NCI-H226 (cell line): ENCODE data around the gene RASL11B.
A peak's percentile ranks its signal among the peaks of the same experiment; 100 is the strongest.

ENCODE experiments used
- DNase-seq: peaks from one replicate; pipeline ENCODE4 v3.0.0-alpha.2; 2015

The RASL11B gene

DNA sequence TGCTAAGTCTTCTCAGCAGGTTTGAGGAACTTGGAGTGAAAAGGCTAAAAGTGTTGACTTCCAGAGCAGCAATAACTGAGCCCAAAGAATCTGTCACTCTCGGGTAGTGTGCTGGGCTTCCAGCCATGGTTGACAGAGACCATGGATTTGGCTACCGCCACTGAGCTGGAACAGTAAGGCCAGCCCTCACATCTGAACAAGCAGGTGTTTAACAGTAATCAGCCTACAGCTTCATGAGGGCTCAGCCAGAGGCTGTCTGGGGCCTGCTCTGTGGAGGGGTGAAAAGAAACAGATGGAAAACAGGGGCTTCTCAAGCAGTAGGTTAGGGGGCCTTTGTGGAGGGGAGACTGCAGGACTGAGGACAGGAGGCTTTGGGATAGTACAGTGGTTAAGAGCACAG is 14.9 kb downstream of the RASL11B start:
- DNase-seq = no peak

DNA sequence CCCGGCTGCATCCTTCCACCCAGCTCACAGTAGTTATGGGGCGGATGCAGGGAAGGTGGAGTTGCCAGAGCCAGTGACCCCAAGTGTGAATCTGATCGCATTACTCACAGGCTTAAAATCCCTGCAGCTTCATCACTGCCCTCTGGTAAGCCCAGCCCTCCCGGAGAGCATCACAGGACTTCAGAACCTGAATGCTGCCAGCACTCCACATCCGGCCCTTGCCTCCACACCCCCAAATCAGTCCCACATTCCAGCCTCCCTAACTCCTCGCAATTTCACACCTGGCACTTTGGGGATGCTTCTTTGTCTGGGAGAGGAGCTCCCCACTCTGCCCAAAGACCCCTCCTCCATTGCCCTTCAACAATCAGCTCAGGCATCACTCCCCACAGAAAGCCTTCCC is 15.6 kb downstream of the RASL11B start:
- DNase-seq = no peak

- no peak for DNase-seq
Measured at GRCh38 chr4:52879471-52879870, 17.4 kb downstream of the RASL11B start.

DNA sequence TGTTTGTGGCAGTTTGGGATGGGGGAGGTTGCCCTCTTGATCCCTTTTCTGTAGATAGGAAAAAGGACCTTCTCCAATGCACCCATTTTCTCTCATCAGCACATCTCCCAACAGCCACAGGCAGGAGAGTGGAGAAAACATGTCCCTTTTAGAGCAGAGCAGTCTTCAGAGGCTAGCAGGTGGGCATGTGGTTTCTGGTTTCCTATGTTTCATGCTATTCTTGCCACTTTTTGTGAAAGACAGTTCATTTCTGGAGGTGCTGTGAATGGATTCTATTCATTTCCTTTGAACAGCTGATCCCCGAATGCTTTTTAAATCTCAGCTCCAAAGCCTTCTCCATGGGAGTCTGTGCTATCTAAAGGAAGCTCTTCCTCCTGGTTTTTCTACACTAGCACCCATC is 18.9 kb downstream of the RASL11B start:
- DNase-seq = no peak

- no peak for DNase-seq
Measured at GRCh38 chr4:52883183-52883621, 21.1 kb downstream of the RASL11B start.

DNA sequence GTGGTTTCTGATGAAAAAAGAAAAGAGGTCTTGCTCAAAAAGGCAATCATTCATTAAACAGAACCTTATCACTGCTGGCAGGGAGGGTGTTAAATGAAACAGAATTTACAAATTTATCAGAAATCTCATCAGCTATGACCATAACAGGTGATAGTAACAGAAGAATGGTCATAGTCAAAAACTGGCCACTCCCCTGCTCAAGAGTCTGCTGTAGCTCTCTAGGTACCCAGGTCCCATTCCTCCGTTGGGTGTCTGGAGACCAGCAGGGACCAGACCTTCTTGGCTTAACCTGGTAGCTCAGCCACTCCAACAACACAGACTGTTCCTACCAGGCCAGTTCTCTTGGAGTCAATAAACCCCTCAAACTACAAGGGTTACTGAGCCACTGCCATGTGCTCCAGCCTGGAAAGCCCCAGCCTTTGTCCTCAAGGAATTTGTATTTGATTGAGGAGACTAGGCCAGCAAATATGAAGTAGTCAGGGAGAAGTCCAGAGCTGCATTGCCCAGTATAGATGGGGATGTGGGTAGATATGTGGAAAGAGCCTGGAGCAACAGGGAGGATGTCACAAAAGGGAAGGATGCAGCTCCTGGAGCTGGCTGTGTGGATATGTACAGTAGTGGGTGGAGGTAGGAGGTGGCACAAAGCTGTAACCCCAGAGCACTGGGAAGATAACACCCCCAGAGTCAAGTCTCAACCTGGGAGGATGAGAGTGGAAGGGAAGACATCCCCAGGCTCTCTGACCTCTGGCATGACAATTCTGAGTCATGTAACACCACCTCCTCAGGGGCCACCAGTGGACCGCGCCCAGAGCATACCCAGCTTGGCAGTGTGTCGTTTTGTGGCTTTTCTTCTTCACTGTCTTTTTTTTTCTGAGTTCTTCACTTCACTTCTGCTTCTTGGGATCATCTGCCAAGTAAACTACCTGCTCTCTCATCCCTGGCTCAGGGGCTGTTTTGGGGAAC is 21.9 kb downstream of the RASL11B start:
- no peak for DNase-seq

GRCh38 chr4:52884994-52885393 is 22.9 kb downstream of the RASL11B start:
- DNase-seq = no peak

GRCh38 chr4:52889354-52889753 is 27.2 kb downstream of the RASL11B start:
- DNase-seq = no peak

- no peak for DNase-seq
Measured at GRCh38 chr4:52889778-52890520, 27.8 kb downstream of the RASL11B start.

GRCh38 chr4:52890521-52890791 is 28.3 kb downstream of the RASL11B start:
- no peak for DNase-seq

- no peak for DNase-seq
Measured at GRCh38 chr4:52891743-52892142, 29.6 kb downstream of the RASL11B start.

DNA sequence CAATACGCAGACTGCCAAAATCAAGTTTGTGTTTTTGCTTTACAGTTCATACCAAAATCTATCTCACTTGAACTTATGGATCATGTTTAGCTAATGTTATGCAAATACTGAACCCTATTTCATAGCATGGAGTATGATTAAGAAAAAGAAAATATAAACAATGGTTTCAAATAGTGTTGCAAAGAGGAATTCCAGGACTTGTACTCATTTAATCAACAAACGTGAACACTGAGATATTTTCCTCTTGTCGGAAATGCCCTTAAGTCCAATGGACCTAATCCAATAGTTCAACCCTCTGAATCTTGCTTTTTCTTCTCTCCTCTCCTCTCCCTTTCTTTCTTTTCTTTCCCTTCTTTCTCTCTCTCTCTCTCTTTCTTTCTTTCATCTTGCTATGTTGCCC is 30.8 kb downstream of the RASL11B start:
- DNase-seq = no peak

GRCh38 chr4:52894443-52894842 is 32.3 kb downstream of the RASL11B start:
- no peak for DNase-seq

- no peak for DNase-seq
Measured at GRCh38 chr4:52903273-52903672, 41.2 kb downstream of the RASL11B start.

DNA sequence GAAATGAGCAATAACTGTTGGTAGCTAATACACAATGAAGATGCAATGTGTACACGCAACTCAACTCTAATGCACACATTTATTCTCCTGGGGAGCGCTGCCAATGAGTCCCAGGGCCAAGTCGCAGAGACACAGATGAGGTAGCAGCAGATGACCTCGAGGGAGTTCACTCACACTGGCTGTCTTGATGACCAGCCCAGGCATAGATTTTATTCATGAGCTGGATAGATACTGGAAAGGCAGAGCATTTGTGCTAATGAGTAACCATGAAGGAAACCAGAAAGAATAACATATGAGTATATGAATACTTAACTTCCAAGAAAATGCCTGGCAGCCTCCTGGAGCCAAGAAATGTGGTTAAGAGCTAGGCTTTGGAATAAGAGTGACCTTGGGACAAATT is 42.3 kb downstream of the RASL11B start:
- DNase-seq = no peak

- no peak for DNase-seq
Measured at GRCh38 chr4:52907510-52907909, 45.4 kb downstream of the RASL11B start.

GRCh38 chr4:52910115-52910514 is 48.0 kb downstream of the RASL11B start:
- no peak for DNase-seq

- DNase-seq = peak; percentile 63
Measured at GRCh38 chr4:52911684-52912294, 49.7 kb downstream of the RASL11B start.

GRCh38 chr4:52912608-52913007 is 50.5 kb downstream of the RASL11B start:
- DNase-seq = peak; percentile 26

DNA sequence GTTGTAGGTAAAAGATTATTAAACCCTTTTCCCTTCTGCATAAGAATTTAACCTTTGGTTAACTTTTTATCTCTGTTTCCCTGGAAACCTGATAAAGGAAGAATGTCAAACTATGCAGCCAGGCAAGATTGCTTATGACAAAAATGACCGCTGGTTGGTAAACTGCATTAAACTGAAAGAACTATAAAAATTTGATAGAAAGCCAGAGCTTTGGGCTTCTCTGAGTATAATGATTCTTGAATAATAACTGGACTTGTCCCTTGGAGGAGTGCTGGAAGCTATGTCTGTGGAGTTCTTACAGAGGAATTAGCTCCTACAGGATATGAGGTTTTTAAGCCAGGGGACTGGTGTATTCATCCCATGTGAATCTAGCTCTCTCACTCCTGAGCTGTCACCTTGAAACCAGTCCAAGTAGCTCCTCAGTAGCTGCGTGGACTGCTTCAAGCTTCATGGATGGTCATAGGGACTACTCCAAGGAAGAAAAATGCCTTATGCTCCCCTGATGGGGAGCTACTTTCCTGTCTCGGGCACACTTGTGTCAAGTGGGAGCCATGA is 52.0 kb downstream of the RASL11B start:
- DNase-seq = peak; percentile 76

GRCh38 chr4:52915191-52915590 is 53.1 kb downstream of the RASL11B start:
- DNase-seq = no peak

GRCh38 chr4:52915730-52916300 is 53.7 kb downstream of the RASL11B start:
- no peak for DNase-seq
